NCI-H146 (cell line): ENCODE measurements around the gene WDR33.
"Not testable (repeated sequence)": the region's sequence is repeated elsewhere in the genome, so short reads cannot be mapped to it uniquely, and the experiment has no call there.

Experiments used
- DNase-seq: peaks from one replicate; lab custom pipeline; 2025; lab: John Stamatoyannopoulos, UW

Gene WDR33

GRCh38 chr2:127810619-127811396, at the start of gene WDR33:
WDR33 (minus strand) TSS chr2:127811171; CDS start chr2:127770981, 40,190 bp downstream.
- DNase-seq, result peak; percentile 96

- DNase-seq, result no peak
Measured at GRCh38 chr2:127860130-127860529, 49.2 kb upstream of the WDR33 start.

- peak; percentile 56 for DNase-seq
Measured at GRCh38 chr2:127859712-127860085, 48.7 kb upstream of the WDR33 start.

GRCh38 chr2:127857265-127857808, 46.4 kb upstream of the WDR33 start:
- DNase-seq, result peak; percentile 65

- no peak for DNase-seq
Measured at GRCh38 chr2:127853671-127854070, 42.7 kb upstream of the WDR33 start.

GRCh38 chr2:127852388-127852787, 41.4 kb upstream of the WDR33 start:
- no peak for DNase-seq

GRCh38 chr2:127847931-127848330, 37.0 kb upstream of the WDR33 start:
- no peak for DNase-seq

GRCh38 chr2:127844973-127845372, 34.0 kb upstream of the WDR33 start:
- DNase-seq, result no peak

- DNase-seq, result no peak
Measured at GRCh38 chr2:127843677-127844076, 32.7 kb upstream of the WDR33 start.

- DNase-seq, result no peak
Measured at GRCh38 chr2:127841466-127842178, 30.7 kb upstream of the WDR33 start.

- DNase-seq, result no peak
Measured at GRCh38 chr2:127840893-127841292, 29.9 kb upstream of the WDR33 start.

- DNase-seq, result no peak
Measured at GRCh38 chr2:127834951-127835350, 24.0 kb upstream of the WDR33 start.

- no peak for DNase-seq
Measured at GRCh38 chr2:127829845-127830246, 18.9 kb upstream of the WDR33 start.

GRCh38 chr2:127826708-127827107, 15.7 kb upstream of the WDR33 start:
- DNase-seq, result not testable (repeated sequence)

- DNase-seq, result no peak
Measured at GRCh38 chr2:127826047-127826446, 15.1 kb upstream of the WDR33 start.

- no peak for DNase-seq
Measured at GRCh38 chr2:127820080-127820668, 9.2 kb upstream of the WDR33 start.

GRCh38 chr2:127818794-127819425, 7.9 kb upstream of the WDR33 start:
- DNase-seq, result no peak

- peak; percentile 58 for DNase-seq
Measured at GRCh38 chr2:127818241-127818640, 7.3 kb upstream of the WDR33 start.

GRCh38 chr2:127814677-127815076, 3.7 kb upstream of the WDR33 start:
- no peak for DNase-seq

GRCh38 chr2:127812441-127812840, 1.5 kb upstream of the WDR33 start:
- not testable (repeated sequence) for DNase-seq

- no peak for DNase-seq
Measured at GRCh38 chr2:127811397-127812321, 688 bp upstream of the WDR33 start.
